Naive B cell (primary cell): ENCODE measurements around the gene FOSB. TPM values are rescaled to one million over a fixed set of nuclear protein-coding genes. Genes with fewer than 3 reads are reported as not detected.
"Not testable (repeated sequence)": the region's sequence is repeated elsewhere in the genome, so short reads cannot be mapped to it uniquely, and the experiment has no call there.

Experiments
- ATAC-seq, 2 donors: fragments of 150-1000 bp; cut with Tn5 transposase; 2 replicates each; pipeline ENCODE4 v1.10.0; 2021; ENCODE audit warnings: low read depth in 2 of 2, mild to moderate bottlenecking in 2 of 2, moderate library complexity in 2 of 2
- DNase-seq: peaks from one replicate; pipeline ENCODE4 v3.0.0; 2022
- H3K27ac Mint-ChIP-seq, 6 donors: one replicate each; pipeline ENCODE4 v1.8.0; 2020 to 2022; ENCODE audit warnings: mild to moderate bottlenecking in 6 of 6, mixed read lengths in 6 of 6, moderate library complexity in 5 of 6, inconsistent platforms in 2 of 6
- H3K27me3 Mint-ChIP-seq, 3 donors: one replicate each; pipeline ENCODE4 v1.8.0; 2021 to 2022; ENCODE audit warnings: mixed read lengths in 3 of 3, mild to moderate bottlenecking in 1 of 3
- H3K36me3 Mint-ChIP-seq, 2 donors: one replicate each; pipeline ENCODE4 v1.8.0; 2020 to 2022; ENCODE audit warnings: mixed read lengths in 2 of 2, inconsistent platforms in 1 of 2, mild to moderate bottlenecking in 1 of 2
- H3K4me1 Mint-ChIP-seq, 3 donors: one replicate each; pipeline ENCODE4 v1.8.0; 2020 to 2022; ENCODE audit warnings: mixed read lengths in 3 of 3, inconsistent platforms in 1 of 3, mild to moderate bottlenecking in 1 of 3, moderate library complexity in 1 of 3
- H3K4me3 Mint-ChIP-seq, 8 donors: one replicate each; pipeline ENCODE4 v1.8.0; 2020 to 2022; ENCODE audit warnings: mild to moderate bottlenecking in 8 of 8, mixed read lengths in 8 of 8, moderate library complexity in 8 of 8, inconsistent platforms in 2 of 8
- H3K9me3 Mint-ChIP-seq, 7 donors: one replicate each; pipeline ENCODE4 v1.8.0; 2020 to 2022; ENCODE audit warnings: mixed read lengths in 7 of 7, mild to moderate bottlenecking in 5 of 7, inconsistent platforms in 2 of 7, moderate library complexity in 1 of 7
- polyA plus RNA-seq, 6 donors: library from polyadenylated mRNA; unstranded; fragments of 300-500 nt; fragmentation: Illumina TruSeq; gene quantifications; one replicate each; pipeline ENCODE4 v1.2.3, GENCODE V29; 2021; ENCODE audit warnings: low read depth in 6 of 6

The FOSB gene
- polyA plus RNA-seq, 6 donors from 2014 or later, result 26.6 to 110 (median 82.1) TPM

DNA sequence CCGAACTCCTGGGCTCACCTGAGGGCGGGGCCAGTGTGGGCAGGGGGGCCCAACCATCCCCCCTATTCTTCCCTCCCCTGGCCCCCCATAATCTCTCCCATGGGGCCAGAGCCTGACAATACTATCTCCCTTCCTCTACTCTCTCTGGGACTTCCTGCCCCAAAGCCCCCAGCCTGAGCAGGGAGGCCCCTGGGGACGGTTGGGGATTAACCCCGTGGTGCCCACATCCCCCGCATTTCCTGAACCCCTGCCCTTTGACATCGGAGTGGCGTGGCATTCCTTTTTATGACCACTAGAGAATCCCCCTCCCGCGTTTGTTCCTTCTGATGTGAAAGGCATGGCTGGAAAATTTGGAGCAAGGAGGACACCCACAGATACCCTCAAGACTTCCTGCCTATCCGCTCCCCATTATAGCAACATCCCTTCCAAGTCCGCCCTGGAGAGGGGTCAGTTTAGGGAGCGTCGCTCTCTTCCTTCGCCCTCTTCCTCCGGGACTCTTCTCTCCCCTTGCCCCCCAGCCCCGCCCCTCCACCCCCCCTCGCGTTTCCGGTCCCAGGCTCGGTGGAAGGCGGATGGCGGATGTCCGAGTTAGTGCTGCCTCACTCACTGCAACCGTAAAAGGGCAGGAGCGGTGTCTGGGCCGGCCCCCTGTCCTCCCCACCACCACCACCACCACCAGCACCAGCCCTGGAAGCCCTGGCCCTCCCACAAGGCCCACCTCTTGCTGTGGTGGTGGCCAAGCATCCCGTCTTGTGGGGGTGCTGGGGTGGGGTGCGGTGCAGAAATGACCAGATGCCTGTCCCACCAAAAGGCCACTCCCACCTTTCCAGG is 41.3 kb downstream of the FOSB start:
- Mint-ChIP-seq H3K4me1 (peaks cover 35 to 64% (median 50%) of the 10 kb centered on the region in 3 donors), H3K9me3 (no peaks in the 10 kb centered on the region), H3K27ac (peak overlapping the region; percentile 84 to 97 (median 92)), H3K4me3 (peak overlapping the region; percentile 89 to 100 (median 99)), H3K27me3 (no peaks in the 10 kb centered on the region), H3K36me3 (peaks cover 0 to 5% of the 10 kb centered on the region in 2 donors)
- ATAC-seq (no peak), DNase-seq (peak; percentile 35)

DNA sequence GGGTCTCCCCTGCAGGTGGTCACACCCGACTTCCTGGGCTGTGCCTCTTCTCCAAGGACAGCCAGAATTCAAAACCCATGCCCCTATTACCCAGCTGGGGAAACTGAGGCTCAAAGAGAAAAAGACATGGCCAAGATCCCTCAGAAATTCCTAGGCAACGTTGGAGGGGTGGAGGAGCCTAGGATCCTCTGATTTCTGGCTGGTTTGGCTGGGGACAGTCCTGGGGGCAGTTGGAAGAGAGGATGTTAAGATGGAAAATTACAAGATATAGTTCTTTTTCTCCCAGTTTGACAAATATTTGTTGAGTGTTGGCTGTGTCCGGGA is 41.9 kb downstream of the FOSB start:
- Mint-ChIP-seq H3K27me3 (no peaks in the 10 kb centered on the region), H3K4me1 (peaks cover 37 to 67% (median 53%) of the 10 kb centered on the region in 3 donors), H3K27ac (peak overlapping the region; percentile 49 to 97 (median 72)), H3K4me3 (peak overlapping the region; percentile 76 to 100 (median 98)), H3K9me3 (no peaks in the 10 kb centered on the region), H3K36me3 (peaks cover 0 to 5% of the 10 kb centered on the region in 2 donors)
- no peak for ATAC-seq
- DNase-seq, result no peak

DNA sequence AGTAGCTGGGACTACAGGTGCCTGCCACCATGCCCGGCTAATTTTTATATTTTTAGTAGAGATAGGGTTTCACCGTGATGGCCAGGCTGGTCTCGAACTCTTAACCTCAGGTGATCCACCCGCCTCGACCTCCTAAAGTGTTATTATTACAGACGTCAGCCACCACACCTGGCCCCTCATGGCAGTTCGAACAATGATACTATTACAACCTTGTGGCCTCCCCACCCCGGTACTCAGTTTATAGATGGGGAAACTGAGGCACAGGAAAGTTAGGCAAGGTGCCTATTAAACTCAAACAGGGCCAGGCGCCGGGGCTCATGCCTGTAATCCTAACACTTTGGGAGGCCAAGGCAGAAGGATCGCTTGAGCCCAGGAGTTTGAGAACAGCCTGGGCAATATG is 42.6 kb downstream of the FOSB start:
- not testable (repeated sequence) for DNase-seq, H3K9me3 Mint-ChIP-seq, ATAC-seq, H3K27me3 Mint-ChIP-seq, H3K36me3 Mint-ChIP-seq
- Mint-ChIP-seq H3K27ac (peak overlapping the region in 5 of 6 donors; percentile 66 to 98 (median 95)), H3K4me1 (peaks cover 40 to 71% (median 58%) of the 10 kb centered on the region in 3 donors), H3K4me3 (peak overlapping the region; percentile 65 to 100 (median 98))

DNA sequence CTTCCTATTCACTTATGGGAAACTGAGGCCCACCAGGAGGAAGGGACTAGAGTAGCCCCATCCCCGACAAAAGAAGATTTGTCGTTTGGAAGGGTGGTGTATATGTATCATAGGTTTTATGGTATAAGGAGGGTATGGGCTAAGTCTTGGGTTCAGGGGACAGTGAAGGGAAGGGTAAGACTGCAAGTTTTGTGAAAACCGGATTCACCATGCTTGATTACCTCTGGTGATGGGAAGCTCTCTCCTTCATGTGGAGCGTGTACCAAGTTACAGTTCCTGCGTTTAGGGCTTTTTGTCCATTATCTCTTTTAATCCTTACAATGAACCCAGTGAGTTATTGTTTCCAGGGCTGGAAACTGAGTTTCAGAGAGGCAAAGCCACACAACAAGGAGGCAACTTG is 43.3 kb downstream of the FOSB start:
- Mint-ChIP-seq H3K4me1 (peaks cover 44 to 71% (median 61%) of the 10 kb centered on the region in 3 donors), H3K4me3 (peak overlapping the region; percentile 65 to 100 (median 88)), H3K27ac (peak overlapping the region; percentile 82 to 98 (median 94)), H3K27me3 (no peaks in the 10 kb centered on the region), H3K36me3 (peaks cover 0 to 5% of the 10 kb centered on the region in 2 donors), H3K9me3 (no peaks in the 10 kb centered on the region)
- ATAC-seq (no peak), DNase-seq (no peak)

DNA sequence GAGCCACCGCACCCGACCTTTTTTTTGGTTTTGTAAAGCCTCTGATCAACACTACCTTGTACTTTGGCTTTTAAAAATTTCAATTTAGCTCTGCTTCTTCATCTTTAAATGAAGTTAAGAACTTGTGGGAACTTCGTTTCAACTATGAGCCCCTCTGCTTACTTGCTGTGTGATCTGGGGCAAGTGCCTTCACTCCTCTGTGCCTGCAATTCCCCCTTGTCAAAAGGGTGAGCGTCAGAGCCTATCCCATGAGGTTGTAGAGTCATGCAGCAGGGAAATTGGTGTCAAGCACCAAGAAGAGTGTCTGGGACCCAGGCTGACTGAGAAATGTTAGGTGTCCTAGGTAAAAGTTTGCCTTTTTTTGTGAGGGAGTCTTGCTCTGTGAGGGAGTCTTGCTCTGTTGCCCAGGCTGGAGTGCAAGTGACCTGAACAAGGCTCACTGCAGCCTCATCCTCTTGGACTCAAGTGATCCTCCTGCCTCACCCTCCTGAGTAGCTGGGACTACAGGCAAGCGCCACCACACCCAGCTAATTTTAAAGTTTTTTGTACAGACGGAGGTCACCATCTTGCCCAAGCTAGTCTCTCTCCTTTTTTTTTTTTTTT is 45.2 kb downstream of the FOSB start:
- no peak for ATAC-seq
- H3K4me3 Mint-ChIP-seq, result peak overlapping the region in 6 of 8 donors; percentile 25 to 82 (median 78)

DNA sequence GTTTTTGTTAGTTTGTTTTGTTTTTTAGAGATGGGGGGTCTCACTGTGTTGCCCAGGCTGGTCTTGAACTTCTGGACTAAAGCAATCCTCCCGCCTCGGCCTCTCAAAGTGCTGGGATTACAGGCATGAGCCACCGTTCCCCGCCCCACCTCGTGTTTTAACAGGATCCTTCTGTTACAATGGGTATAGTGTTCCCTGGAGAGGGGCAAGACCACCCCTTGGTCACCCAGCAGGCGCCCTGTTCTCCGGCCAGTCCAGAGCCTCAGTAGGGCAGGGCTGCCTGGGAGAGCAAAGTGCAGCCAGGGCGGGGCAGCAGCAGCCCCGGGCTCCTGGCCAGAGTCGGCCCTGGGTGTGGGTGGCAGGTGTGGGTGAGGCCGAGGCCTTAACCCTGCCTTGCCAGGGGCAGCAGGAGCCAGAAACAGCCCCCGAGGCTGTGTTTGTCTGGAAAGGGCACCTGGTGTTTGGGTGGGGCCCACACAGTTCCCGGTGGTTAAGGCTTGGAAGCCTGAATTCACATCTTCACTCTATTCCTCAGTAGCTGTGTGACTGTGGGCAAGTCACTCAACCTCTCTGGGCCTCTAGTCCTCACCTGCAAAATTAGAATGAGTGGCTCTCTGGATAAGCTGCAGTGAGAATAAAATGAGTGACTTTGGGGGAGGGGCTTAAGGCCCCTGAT is 46.7 kb downstream of the FOSB start:
- ATAC-seq, result no peak
- Mint-ChIP-seq H3K4me1 (peaks cover 46 to 81% (median 76%) of the 10 kb centered on the region in 3 donors), H3K4me3 (peak overlapping the region; percentile 76 to 90 (median 81)), H3K27me3 (no peaks in the 10 kb centered on the region), H3K36me3 (peaks cover 0 to 9% of the 10 kb centered on the region in 2 donors), H3K27ac (peak overlapping the region; percentile 91 to 98 (median 96)), H3K9me3 (no peaks in the 10 kb centered on the region)
- no peak for DNase-seq

More for the DNA sequence above, 45.2 kb downstream of the FOSB start:
- Mint-ChIP-seq H3K27ac (peak overlapping the region; percentile 38 to 98 (median 86)), H3K36me3 (peaks cover 0 to 14% of the 10 kb centered on the region in 2 donors), H3K27me3 (no peaks in the 10 kb centered on the region), H3K9me3 (no peaks in the 10 kb centered on the region), H3K4me1 (peaks cover 54 to 80% (median 76%) of the 10 kb centered on the region in 3 donors)
- DNase-seq, result no peak

DNA sequence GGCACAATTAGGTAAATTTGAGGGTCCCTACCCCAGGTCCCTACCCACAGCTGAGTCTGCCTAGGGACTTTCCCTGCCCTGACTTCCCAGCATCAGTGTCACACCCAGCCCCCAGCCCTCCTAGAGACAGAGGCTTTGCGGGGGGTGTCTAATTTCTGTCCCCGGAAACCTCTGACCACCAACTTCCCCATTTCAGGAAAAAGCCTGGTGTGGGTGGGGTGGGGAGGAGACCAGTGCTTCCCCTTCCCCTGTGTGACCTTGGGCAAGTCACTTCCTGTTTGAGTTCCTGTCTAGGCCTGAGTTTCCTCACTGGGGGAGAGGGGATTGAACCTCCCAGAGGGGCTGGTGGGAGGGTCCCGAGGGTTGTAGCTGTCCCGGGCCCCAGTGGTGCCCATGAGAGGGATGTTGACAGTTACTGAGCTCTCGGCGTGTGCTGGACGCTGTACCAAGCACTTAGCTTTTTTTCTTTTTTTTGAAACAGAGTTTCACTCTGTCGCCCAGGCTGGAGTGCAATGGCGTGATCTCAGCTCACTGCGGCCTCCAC is 47.4 kb downstream of the FOSB start:
- H3K36me3 Mint-ChIP-seq, result peaks cover 0 to 9% of the 10 kb centered on the region in 2 donors
- ATAC-seq, result peak; percentile 82
- peak overlapping the region; percentile 91 to 98 (median 96) for H3K27ac Mint-ChIP-seq
- H3K27me3 Mint-ChIP-seq, result no peaks in the 10 kb centered on the region
- no peaks in the 10 kb centered on the region for H3K9me3 Mint-ChIP-seq
- H3K4me1 Mint-ChIP-seq, result peaks cover 44 to 75% (median 70%) of the 10 kb centered on the region in 3 donors
- peak; percentile 81 for DNase-seq
- H3K4me3 Mint-ChIP-seq, result peak overlapping the region; percentile 76 to 90 (median 80)

DNA sequence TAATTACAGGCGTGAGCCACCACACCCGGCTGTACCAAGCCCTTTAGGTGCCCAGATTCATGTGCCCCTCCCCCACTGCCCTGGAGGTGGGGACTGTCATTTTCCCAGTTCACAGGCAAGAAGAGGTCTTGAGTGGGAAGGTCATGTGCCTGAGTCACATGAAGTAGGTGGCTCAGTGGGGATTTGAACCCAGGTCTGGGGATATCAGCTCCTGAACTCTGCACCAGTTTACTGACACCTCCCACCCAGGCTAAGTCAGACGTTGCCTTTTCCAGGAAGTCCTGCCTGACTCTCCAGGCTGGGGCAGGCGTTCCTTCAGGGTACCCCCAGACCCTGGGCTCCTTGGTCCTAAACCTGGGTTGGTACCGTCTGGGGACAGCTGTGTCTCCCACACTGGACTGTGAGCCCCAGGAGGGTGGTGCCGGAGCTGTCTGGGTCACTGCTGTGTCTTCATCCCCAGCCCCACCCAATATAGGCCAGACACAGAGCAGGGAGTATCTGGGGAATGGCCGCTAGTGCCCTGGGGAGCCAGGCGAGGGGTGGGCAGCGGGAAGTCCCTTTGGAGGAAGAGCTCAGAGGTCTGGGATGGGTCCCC is 48.1 kb downstream of the FOSB start:
- no peak for DNase-seq
- H3K27ac Mint-ChIP-seq, result peak overlapping the region; percentile 91 to 98 (median 96)
- peaks cover 42 to 67% (median 65%) of the 10 kb centered on the region in 3 donors for H3K4me1 Mint-ChIP-seq
- no peaks in the 10 kb centered on the region for H3K9me3 Mint-ChIP-seq
- no peak for ATAC-seq
- peak overlapping the region; percentile 76 to 90 (median 80) for H3K4me3 Mint-ChIP-seq
- no peaks in the 10 kb centered on the region for H3K27me3 Mint-ChIP-seq
- H3K36me3 Mint-ChIP-seq, result peaks cover 0 to 9% of the 10 kb centered on the region in 2 donors

DNA sequence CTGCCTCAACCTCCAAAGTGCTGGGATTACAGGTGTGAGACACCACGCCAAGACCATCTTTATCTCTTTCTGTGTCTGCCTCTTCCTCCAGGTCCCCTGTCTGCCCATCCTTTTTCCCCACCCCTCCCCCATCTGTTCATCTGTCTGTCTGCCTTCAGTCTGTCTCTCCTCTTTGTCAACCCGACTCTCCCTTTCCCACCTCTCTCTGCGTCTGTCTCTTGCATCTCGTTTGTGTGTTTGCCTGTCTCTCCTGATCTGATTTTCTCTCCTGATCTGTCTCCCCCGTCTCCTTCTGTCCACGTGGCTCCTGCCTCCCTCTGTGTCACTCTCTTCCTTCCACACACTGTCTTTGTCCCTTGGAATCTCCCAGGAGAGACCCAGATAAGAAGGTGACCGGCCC is 49.4 kb downstream of the FOSB start:
- Mint-ChIP-seq H3K4me3 (peak overlapping the region in 2 of 8 donors; percentile 15 to 47), H3K4me1 (peaks cover 36 to 57% (median 52%) of the 10 kb centered on the region in 3 donors), H3K9me3 (no peaks in the 10 kb centered on the region), H3K27me3 (no peaks in the 10 kb centered on the region), H3K27ac (peak overlapping the region in 5 of 6 donors; percentile 58 to 97 (median 91)), H3K36me3 (peaks cover 0 to 9% of the 10 kb centered on the region in 2 donors)
- no peak for ATAC-seq
- DNase-seq, result no peak

DNA sequence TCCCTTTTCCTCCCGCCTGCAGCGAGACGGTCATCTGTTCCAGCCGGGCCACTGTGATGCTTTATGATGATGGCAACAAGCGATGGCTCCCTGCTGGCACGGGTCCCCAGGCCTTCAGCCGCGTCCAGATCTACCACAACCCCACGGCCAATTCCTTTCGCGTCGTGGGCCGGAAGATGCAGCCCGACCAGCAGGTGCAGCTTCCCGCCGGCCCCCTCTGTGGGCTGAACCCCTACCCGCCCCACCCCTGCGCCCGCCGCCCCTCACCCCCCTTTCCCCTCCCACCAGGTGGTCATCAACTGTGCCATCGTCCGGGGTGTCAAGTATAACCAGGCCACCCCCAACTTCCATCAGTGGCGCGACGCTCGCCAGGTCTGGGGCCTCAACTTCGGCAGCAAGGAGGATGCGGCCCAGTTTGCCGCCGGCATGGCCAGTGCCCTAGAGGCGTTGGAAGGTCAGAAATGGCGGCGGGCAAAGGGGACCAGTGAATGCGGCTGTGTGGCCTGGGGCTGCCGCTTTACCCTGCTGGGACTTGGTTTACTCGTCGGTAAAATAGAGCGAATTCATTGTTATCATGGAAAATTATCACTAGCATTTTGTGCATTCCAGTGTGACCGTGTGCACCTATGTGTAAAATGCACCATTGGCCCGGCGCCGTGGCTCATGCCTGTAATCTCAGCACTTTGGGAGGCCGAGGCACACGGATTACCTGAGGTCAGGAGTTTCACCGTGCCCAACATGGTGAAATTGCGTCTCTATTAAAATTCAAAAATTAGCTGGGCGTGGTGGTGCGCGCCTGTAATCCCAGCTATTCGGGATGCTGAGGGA is 50.1 kb downstream of the FOSB start:
- ATAC-seq (no peak), DNase-seq (no peak)
- H3K9me3 Mint-ChIP-seq, result no peaks in the 10 kb centered on the region
- peak overlapping the region in 3 of 6 donors; percentile 62 to 97 (median 91) for H3K27ac Mint-ChIP-seq
- peaks cover 34 to 52% (median 50%) of the 10 kb centered on the region in 3 donors for H3K4me1 Mint-ChIP-seq
- peaks cover 0 to 9% of the 10 kb centered on the region in 2 donors for H3K36me3 Mint-ChIP-seq
- no peaks in the 10 kb centered on the region for H3K27me3 Mint-ChIP-seq
- H3K4me3 Mint-ChIP-seq, result peak overlapping the region in 1 of 8 donors; percentile 47

DNA sequence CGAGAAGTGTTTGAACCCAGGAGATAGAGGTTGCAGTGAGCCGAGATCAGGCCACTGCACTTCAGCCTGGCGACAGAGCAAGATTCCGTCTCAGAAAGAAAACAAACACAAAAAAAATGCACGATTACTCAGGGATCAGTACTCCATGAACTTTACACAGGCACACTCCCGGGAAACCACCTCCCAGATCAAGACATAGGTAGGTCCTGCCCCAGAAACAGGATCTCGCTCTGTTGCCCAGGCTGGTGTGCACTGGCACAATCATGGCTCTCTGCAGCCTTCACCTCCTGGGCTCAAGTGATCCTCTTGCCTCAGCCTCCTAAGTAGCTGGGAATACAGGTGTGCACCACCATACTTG is 50.7 kb downstream of the FOSB start:
- Mint-ChIP-seq H3K4me1 (peaks cover 34 to 50% (median 49%) of the 10 kb centered on the region in 3 donors), H3K27me3 (no peaks in the 10 kb centered on the region), H3K27ac (peak overlapping the region in 3 of 6 donors; percentile 54 to 76 (median 58)), H3K4me3 (no peak overlapping the region), H3K36me3 (peaks cover 0 to 10% of the 10 kb centered on the region in 2 donors), H3K9me3 (no peaks in the 10 kb centered on the region)
- no peak for ATAC-seq
- DNase-seq, result no peak
